Stimulated activated effector memory CD8-positive, alpha-beta T cell treated with anti-CD3 and anti-CD28 coated beads, Interleukin-12 subunit alpha, Interleukin-12 subunit beta, amount 100 ng/mL, for 72 hours (primary cell): ENCODE measurements around the gene DMD.
"Not testable (repeated sequence)": the region's sequence is repeated elsewhere in the genome, so short reads cannot be mapped to it uniquely, and the experiment has no call there.

Experiments
- ATAC-seq: fragments of 150-1000 bp; cut with Tn5 transposase; 2 replicates; pipeline ENCODE4 v1.10.0; 2021
- DNase-seq, 2 donors: peaks; one replicate each; pipeline ENCODE4 v3.0.0; 2021 to 2022; ENCODE audit warnings: low spot score in 2 of 2
- H3K27ac Mint-ChIP-seq: one replicate; pipeline ENCODE4 v1.8.0; 2022; ENCODE audit warnings: mild to moderate bottlenecking, mixed read lengths
- H3K36me3 Mint-ChIP-seq: one replicate; pipeline ENCODE4 v1.8.0; 2022; ENCODE audit warnings: mild to moderate bottlenecking, mixed read lengths
- H3K4me1 Mint-ChIP-seq: one replicate; pipeline ENCODE4 v1.8.0; 2022; ENCODE audit warnings: mixed read lengths
- H3K4me3 Mint-ChIP-seq: one replicate; pipeline ENCODE4 v1.8.0; 2022; ENCODE audit warnings: mild to moderate bottlenecking, mixed read lengths
- H3K9me3 Mint-ChIP-seq: one replicate; pipeline ENCODE4 v1.8.0; 2022; ENCODE audit warnings: mixed read lengths

The DMD gene

DNA sequence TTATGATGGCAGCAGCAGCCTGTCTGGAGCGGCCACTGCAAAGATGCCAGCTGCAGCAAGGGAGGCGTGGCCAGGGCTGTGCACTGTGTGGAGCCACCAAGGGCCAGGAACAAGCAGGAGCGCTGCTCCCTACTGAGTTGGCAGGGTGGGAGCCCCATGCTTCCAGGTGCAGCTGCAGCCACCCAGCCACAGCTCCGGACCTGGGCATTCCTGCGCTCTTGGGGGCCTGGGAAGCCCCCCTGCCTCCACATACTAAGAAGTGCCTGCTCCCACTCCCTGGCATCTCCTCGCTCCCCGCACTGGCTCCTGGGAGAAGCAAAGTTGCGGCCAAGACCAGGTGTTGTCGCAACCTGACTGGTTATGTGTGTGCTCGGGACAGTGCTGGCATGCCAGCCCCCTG, 619.8 kb downstream of the DMD start:
- Mint-ChIP-seq H3K36me3 (no peaks in the 10 kb centered on the region), H3K4me1 (no peaks in the 10 kb centered on the region)

DNA sequence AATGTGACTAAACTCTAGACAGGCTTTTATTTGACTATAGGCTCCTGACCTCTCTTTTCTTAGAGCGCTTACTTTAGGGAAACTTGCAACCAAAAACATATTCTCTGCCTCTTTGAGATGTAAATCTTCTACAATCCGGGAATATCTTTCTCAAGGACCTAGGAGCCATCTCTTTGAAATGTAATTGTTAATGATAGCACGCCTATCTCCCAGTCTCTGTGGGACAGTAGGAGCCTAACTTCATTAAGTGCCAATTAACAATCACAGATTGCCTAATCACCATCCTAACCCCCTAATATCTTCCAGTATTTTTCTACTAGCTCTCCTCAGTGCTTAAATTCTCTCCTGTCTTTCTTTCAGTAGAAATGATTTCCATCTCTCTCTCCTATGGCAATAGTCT, 628.6 kb downstream of the DMD start:
- no peak overlapping the region for H3K4me3 Mint-ChIP-seq
- H3K36me3 Mint-ChIP-seq = no peaks in the 10 kb centered on the region
- DNase-seq (no peak), ATAC-seq (no peak)
- no peak overlapping the region for H3K27ac Mint-ChIP-seq
- H3K9me3 Mint-ChIP-seq = peaks cover 5% of the 10 kb centered on the region
- H3K4me1 Mint-ChIP-seq = no peaks in the 10 kb centered on the region

More for the DNA sequence above, 619.8 kb downstream of the DMD start:
- Mint-ChIP-seq H3K9me3 (peaks cover 14% of the 10 kb centered on the region), H3K4me3 (no peak overlapping the region), H3K27ac (no peak overlapping the region)
- no peak for DNase-seq
- no peak for ATAC-seq

DNA sequence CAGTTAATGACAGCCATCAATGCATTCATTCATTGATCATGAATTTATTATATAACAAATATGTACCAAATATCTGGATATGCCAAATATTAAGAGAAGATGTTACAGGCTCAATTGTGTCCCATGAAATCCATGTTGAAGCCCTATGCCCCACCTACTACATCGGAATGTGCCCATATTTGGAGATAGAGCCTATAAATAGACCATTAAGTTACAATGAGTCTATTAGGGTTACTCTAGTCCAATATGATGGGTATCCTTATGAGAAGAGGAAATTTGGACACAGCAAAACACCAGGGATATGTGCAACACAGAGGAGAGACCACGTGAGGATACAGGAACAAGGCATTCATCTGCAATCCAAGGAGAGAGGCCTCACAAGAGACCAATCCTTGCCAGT, 634.5 kb downstream of the DMD start:
- DNase-seq (no peak), ATAC-seq (no peak)
- H3K36me3 Mint-ChIP-seq = no peaks in the 10 kb centered on the region
- no peak overlapping the region for H3K4me3 Mint-ChIP-seq
- no peak overlapping the region for H3K27ac Mint-ChIP-seq
- H3K4me1 Mint-ChIP-seq = no peaks in the 10 kb centered on the region
- H3K9me3 Mint-ChIP-seq = no peaks in the 10 kb centered on the region

- Mint-ChIP-seq H3K4me3 (no peak overlapping the region), H3K27ac (no peak overlapping the region)
- DNase-seq = no peak
Observed at GRCh38 chrX:32572644-32573043, 638.7 kb downstream of the DMD start.

DNA sequence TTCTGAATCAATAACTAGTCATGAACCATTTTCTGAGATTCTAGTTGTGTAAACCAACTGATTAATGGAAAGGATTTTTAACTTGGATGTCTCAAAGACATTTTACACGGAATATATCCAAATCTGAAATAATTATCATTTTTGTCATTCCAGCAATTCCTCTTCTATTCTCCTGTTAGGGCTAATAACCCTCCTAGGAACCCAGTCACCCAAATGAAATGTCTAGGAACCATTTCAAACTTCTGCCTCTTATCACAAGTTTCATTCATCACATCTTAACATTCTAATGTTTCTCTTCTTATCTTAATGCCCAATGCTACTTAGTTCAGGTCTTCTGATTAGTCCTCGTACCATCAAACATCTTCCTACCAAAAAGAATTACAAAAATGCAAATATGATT, 639.8 kb downstream of the DMD start:
- Mint-ChIP-seq H3K27ac (no peak overlapping the region), H3K4me3 (no peak overlapping the region), H3K9me3 (peaks cover 8% of the 10 kb centered on the region), H3K36me3 (no peaks in the 10 kb centered on the region), H3K4me1 (no peaks in the 10 kb centered on the region)
- DNase-seq (no peak), ATAC-seq (no peak)

More at GRCh38 chrX:32572644-32573043, 638.7 kb downstream of the DMD start:
- Mint-ChIP-seq H3K9me3 (peaks cover 8% of the 10 kb centered on the region), H3K36me3 (no peaks in the 10 kb centered on the region), H3K4me1 (no peaks in the 10 kb centered on the region)
- ATAC-seq = no peak

- Mint-ChIP-seq H3K4me1 (no peaks in the 10 kb centered on the region), H3K4me3 (no peak overlapping the region), H3K9me3 (peaks cover 2% of the 10 kb centered on the region), H3K27ac (no peak overlapping the region), H3K36me3 (no peaks in the 10 kb centered on the region)
- no peak for DNase-seq
- ATAC-seq = no peak
Observed at GRCh38 chrX:32562261-32562660, 649.1 kb downstream of the DMD start.

GRCh38 chrX:32545101-32545500, 666.2 kb downstream of the DMD start:
- H3K9me3 Mint-ChIP-seq = peaks cover 3% of the 10 kb centered on the region
- DNase-seq (no peak), ATAC-seq (no peak)
- no peaks in the 10 kb centered on the region for H3K36me3 Mint-ChIP-seq
- H3K27ac Mint-ChIP-seq = no peak overlapping the region
- no peaks in the 10 kb centered on the region for H3K4me1 Mint-ChIP-seq
- H3K4me3 Mint-ChIP-seq = no peak overlapping the region

DNA sequence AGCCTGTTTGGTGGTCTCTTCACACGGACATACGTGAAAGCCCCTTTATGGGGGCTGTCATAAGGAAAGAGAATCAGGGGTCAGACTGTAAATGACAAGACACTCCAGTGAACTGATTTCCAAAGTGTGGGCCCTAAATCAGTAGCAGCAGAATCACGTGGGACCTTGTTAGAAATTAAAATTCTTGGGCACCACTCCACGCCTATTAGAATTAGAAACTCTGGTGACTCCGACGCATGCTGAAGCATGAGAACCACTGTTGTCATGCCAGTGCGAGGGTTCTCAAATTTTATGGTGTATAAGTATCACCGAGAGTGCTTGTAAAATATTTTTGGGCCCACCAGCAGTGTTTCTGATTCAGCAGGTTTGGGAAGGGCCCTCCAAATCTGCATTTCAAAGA, 672.8 kb downstream of the DMD start:
- no peak for ATAC-seq
- Mint-ChIP-seq H3K4me3 (no peak overlapping the region), H3K36me3 (no peaks in the 10 kb centered on the region), H3K27ac (no peak overlapping the region), H3K4me1 (no peaks in the 10 kb centered on the region), H3K9me3 (peaks cover 10% of the 10 kb centered on the region)
- DNase-seq = no peak

- Mint-ChIP-seq H3K4me1 (no peaks in the 10 kb centered on the region), H3K36me3 (no peaks in the 10 kb centered on the region), H3K27ac (no peak overlapping the region), H3K4me3 (no peak overlapping the region), H3K9me3 (peaks cover 7% of the 10 kb centered on the region)
- DNase-seq (no peak), ATAC-seq (no peak)
Observed at GRCh38 chrX:32533848-32534247, 677.5 kb downstream of the DMD start.

DNA sequence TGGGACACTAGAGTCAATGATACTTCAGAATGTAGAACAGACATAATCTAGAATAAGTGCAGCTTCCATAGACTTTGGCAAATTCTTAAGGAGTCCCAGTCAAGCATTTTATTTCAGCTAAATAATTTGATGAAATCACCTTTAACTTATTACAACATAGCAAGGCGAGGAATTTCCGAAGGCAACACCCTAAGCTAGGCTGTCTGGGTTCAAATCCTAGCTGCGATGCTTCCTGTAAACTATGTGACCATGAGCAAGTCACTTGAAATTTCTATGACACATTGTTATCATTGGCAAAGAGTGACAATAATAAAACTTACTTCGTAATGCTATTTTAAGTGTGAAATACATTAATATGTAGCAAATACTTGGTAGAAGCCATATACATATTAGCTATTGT, 679.1 kb downstream of the DMD start:
- no peaks in the 10 kb centered on the region for H3K36me3 Mint-ChIP-seq
- H3K27ac Mint-ChIP-seq = no peak overlapping the region
- no peak for DNase-seq
- no peak for ATAC-seq
- no peaks in the 10 kb centered on the region for H3K4me1 Mint-ChIP-seq
- H3K9me3 Mint-ChIP-seq = peaks cover 6% of the 10 kb centered on the region
- no peak overlapping the region for H3K4me3 Mint-ChIP-seq

DNA sequence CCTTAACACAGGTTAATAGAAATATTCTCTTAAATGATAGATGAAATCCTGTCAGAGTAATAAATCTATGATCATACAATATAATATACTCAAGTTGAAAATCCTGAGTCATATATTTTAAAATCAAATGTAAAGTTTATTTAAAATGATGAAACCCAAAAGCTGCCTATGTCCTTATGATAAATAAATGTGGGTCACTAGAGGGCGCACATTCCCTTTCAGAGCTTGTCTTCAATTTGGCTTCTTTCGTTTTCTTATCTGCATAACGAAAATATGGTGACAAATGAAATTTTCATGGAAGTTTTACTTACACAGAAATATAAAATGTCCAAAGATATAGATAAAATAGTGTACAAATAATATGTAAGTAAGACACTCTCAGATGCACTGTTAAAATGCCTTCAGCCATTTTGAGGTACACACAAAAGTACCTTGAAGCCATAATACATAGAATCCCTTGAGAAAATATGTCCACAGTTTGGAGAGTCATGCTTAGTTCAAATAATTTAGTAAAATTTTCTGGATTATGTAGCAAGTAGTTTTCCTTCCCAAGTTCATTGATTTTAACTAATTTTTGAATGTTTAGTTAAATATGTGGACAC, 680.4 kb downstream of the DMD start:
- H3K27ac Mint-ChIP-seq = no peak overlapping the region
- DNase-seq (no peak), ATAC-seq (no peak)
- H3K4me1 Mint-ChIP-seq = no peaks in the 10 kb centered on the region
- no peak overlapping the region for H3K4me3 Mint-ChIP-seq
- no peaks in the 10 kb centered on the region for H3K36me3 Mint-ChIP-seq
- H3K9me3 Mint-ChIP-seq = no peaks in the 10 kb centered on the region

DNA sequence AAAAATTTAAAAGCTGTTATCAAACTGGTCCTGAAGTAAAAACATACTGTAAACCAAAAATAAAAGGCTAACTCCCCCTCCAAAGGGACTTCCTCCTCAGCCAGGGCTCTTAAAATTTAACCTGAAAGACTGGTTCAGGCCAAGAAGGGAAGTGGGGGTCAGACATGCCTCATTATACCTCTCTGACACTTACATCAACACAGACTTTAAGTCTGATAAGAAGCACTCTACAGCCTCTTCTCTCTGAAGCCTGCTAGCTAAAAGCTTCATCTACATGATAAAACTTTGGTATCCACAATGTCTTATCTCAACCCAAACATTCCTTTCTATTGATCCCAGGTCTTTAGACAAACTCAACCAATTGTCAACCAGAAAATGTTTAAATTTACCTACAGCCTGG, 682.9 kb downstream of the DMD start:
- DNase-seq, H3K36me3 Mint-ChIP-seq, H3K4me3 Mint-ChIP-seq, H3K9me3 Mint-ChIP-seq, H3K4me1 Mint-ChIP-seq, ATAC-seq, H3K27ac Mint-ChIP-seq: not testable (repeated sequence)

DNA sequence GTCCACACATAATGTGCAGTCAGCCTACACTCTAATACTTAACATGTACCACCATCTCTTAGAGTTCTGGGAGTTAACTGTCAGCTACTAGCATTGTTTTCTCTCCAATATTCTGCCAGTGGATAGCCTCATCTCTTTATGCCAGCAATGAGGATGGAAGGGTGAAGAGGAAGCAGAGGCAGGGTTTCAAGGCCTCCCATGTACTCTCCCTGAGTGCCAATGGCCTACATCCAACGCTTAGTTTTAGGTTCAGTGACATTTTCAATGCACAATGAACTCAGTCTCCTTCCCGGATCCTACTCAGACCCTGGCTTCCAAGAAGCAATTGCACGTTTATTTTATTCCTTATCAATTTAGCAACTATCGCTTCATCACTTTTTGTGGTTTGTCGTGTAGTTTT, 686.1 kb downstream of the DMD start:
- Mint-ChIP-seq H3K9me3 (peaks cover 3% of the 10 kb centered on the region), H3K27ac (no peak overlapping the region), H3K4me1 (no peaks in the 10 kb centered on the region), H3K4me3 (no peak overlapping the region), H3K36me3 (no peaks in the 10 kb centered on the region)
- DNase-seq = no peak
- ATAC-seq = no peak

GRCh38 chrX:32524385-32524784, 687.0 kb downstream of the DMD start:
- peaks cover 3% of the 10 kb centered on the region for H3K9me3 Mint-ChIP-seq
- H3K27ac Mint-ChIP-seq = no peak overlapping the region
- no peak overlapping the region for H3K4me3 Mint-ChIP-seq
- DNase-seq = no peak
- H3K4me1 Mint-ChIP-seq = no peaks in the 10 kb centered on the region
- H3K36me3 Mint-ChIP-seq = no peaks in the 10 kb centered on the region
- no peak for ATAC-seq

DNA sequence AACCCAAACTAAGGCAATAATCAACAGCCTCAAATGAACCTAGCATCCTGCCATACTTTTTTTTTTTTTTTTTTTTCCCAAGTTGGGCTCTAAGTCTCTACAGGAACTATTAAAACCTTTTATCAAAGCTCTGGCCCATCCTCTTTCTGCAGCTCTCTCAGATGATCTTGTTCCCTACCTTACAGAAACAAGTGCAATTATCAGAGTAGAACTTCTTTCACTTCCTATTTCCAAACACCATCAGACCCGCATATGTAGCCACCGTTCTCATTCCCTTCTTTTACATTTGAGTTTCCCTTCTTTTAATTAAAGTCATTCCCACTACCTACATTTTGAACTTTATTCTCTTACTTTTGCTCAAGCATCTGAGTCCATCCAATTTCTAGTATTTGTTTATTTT, 690.6 kb downstream of the DMD start:
- ATAC-seq (no peak), DNase-seq (no peak)
- Mint-ChIP-seq H3K36me3 (no peaks in the 10 kb centered on the region), H3K4me3 (no peak overlapping the region), H3K4me1 (no peaks in the 10 kb centered on the region), H3K9me3 (peaks cover 3% of the 10 kb centered on the region), H3K27ac (no peak overlapping the region)

DNA sequence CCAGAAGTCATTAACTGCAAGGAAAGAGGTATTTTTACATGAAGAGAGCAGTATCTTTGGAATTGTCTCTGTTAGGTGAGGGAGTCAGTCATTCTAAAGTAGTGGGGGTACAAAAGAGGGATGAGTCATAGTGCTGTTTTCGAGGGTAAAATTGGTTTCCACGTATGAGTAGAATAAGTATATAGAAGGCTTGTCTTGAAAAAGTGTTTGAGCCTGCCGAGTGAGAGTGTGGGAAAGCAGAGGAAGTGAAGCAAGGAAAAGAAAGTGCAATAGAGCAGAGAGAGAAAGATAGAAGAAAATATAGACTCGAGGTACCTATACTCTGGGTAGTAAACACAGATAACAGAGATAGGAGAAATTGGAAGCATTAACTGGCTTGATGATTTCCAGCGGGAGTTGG, 696.4 kb downstream of the DMD start:
- Mint-ChIP-seq H3K4me3 (no peak overlapping the region), H3K9me3 (peaks cover 10% of the 10 kb centered on the region), H3K27ac (no peak overlapping the region), H3K36me3 (no peaks in the 10 kb centered on the region), H3K4me1 (no peaks in the 10 kb centered on the region)
- DNase-seq = no peak
- no peak for ATAC-seq

- DNase-seq = no peak
- H3K9me3 Mint-ChIP-seq = no peaks in the 10 kb centered on the region
- no peaks in the 10 kb centered on the region for H3K36me3 Mint-ChIP-seq
- no peaks in the 10 kb centered on the region for H3K4me1 Mint-ChIP-seq
- H3K4me3 Mint-ChIP-seq = no peak overlapping the region
- H3K27ac Mint-ChIP-seq = no peak overlapping the region
- no peak for ATAC-seq
Observed at GRCh38 chrX:32501606-32502005, 709.7 kb downstream of the DMD start.
